Fibroblast of villous mesenchyme (primary cell): ENCODE results near the gene CCDC171. TPM values are rescaled to one million over a fixed set of nuclear protein-coding genes. Genes with fewer than 3 reads are reported as not detected.

Experiments
- DNase-seq: peaks from one replicate; pipeline ENCODE4 v3.0.0-alpha.2; 2010; ENCODE audit warnings: low read depth
- H3K4me3 ChIP-seq: 2 replicates; pipeline ENCODE4 v1.5.1; 2011; ENCODE audit warnings: low read depth, mild to moderate bottlenecking, low read length
- CTCF ChIP-seq: IDR thresholded peaks from 2 replicates; pipeline ENCODE4 v1.5.1; 2012; ENCODE audit warnings: low read depth, mild to moderate bottlenecking, low read length; ENCODE audit not compliant: insufficient read depth
- total RNA-seq: library from RNA; depleted of rRNA; stranded (reverse); fragments of >200 nt; gene quantifications from 2 replicates; pipeline ENCODE4 v1.2.3, GENCODE V29; 2012

Gene CCDC171
- total RNA-seq, 1 donor, result 2.2 TPM

- no peak for DNase-seq
- H3K4me3 ChIP-seq, result no peak overlapping the region
- TF ChIP-seq CTCF, result no peak
Measured at GRCh38 chr9:15885464-15885863, 332.6 kb downstream of the CCDC171 start.

GRCh38 chr9:15889555-15889954 lies 336.7 kb downstream of the CCDC171 start:
- TF ChIP-seq CTCF, result no peak
- peak; percentile 43 for DNase-seq
- H3K4me3 ChIP-seq, result no peak overlapping the region

- no peak for DNase-seq
- no peak for TF ChIP-seq CTCF
- H3K4me3 ChIP-seq, result no peak overlapping the region
Measured at GRCh38 chr9:15901572-15901971, 348.7 kb downstream of the CCDC171 start.

- H3K4me3 ChIP-seq, result no peak overlapping the region
- TF ChIP-seq CTCF, result no peak
- DNase-seq, result peak; percentile 85
Measured at GRCh38 chr9:15909297-15909696, 356.5 kb downstream of the CCDC171 start.

GRCh38 chr9:15915711-15916110 lies 362.9 kb downstream of the CCDC171 start:
- TF ChIP-seq CTCF, result no peak
- no peak for DNase-seq
- no peak overlapping the region for H3K4me3 ChIP-seq

GRCh38 chr9:15927161-15927560 lies 374.3 kb downstream of the CCDC171 start:
- no peak for DNase-seq
- H3K4me3 ChIP-seq, result no peak overlapping the region
- TF ChIP-seq CTCF, result no peak

- H3K4me3 ChIP-seq, result no peak overlapping the region
- TF ChIP-seq CTCF, result no peak
- peak; percentile 7 for DNase-seq
Measured at GRCh38 chr9:15935661-15936305, 382.9 kb downstream of the CCDC171 start.
